Adrenal gland (tissue), 12 donors: ENCODE data around the gene TPT1. TPM values are rescaled to one million over a fixed set of nuclear protein-coding genes. Genes with fewer than 3 reads are reported as not detected.
"Not testable (repeated sequence)": the region's sequence is repeated elsewhere in the genome, so short reads cannot be mapped to it uniquely, and the experiment has no call there.

ENCODE experiments used
- DNase-seq, 7 donors: peaks; one replicate each; pipeline ENCODE4 v3.0.0-alpha.2; 2019 to 2020
- H3K27ac ChIP-seq, 5 donors: fragments of 200-600 bp; sonication (generic) in 4 of 5; 1 replicate in 3 of 5; 2 replicates in 2 of 5; pipeline versions ENCODE4 v1.5.1 to v1.8.0; 2016 to 2020; ENCODE audit warnings: mild to moderate bottlenecking in 1 of 5
- H3K27me3 ChIP-seq: fragments of 200-600 bp; 2 replicates; pipeline ENCODE4 v1.8.0; 2021
- H3K36me3 ChIP-seq, 2 donors: fragments of 200-600 bp; replicated peaks in 1 of 2; 1 replicate in 1 of 2; 2 replicates in 1 of 2; pipeline versions ENCODE4 v1.5.1 to v1.8.0; 2018 to 2022
- H3K4me1 ChIP-seq, 2 donors: fragments of 200-600 bp; replicated peaks in 1 of 2; 1 replicate in 1 of 2; 2 replicates in 1 of 2; pipeline versions ENCODE4 v1.5.1 to v1.8.0; 2018 to 2021
- H3K4me3 ChIP-seq, 4 donors: fragments of 200-600 bp; sonication (generic) in 3 of 4; one replicate each; pipeline ENCODE4 v1.5.1; 2016 to 2018
- H3K9me3 ChIP-seq, 3 donors: fragments of 200-600 bp; sonication (generic) in 1 of 3; replicated peaks in 1 of 3; 1 replicate in 2 of 3; 2 replicates in 1 of 3; pipeline versions ENCODE4 v1.5.1 to v1.8.0; 2016 to 2021
- CTCF ChIP-seq, 6 experiments: fragments of 450-650 bp in 4 of 6; fragments of 200-600 bp in 2 of 6; sonication (generic) in 1 of 6; IDR thresholded peaks; 1 replicate in 5 of 6; 2 replicates in 1 of 6; pipeline versions ENCODE4 v1.5.1 to v1.8.0; 2016 to 2021; ENCODE audit warnings: antibody characterized with exemption in 6 of 6, mild to moderate bottlenecking in 2 of 6, moderate library complexity in 1 of 6
- POLR2A ChIP-seq, 2 donors: fragments of 450-650 bp; IDR thresholded peaks; one replicate each; pipeline ENCODE4 v1.6.1; 2017; ENCODE audit warnings: antibody characterized with exemption in 2 of 2, mild to moderate bottlenecking in 2 of 2, moderate library complexity in 1 of 2
- WGBS, 4 donors: extraction: QIAGEN DNeasy Blood & Tissue Kit in 2 of 4; methylation state at CpG; one replicate each; pipeline versions ENCODE4 v1.1.5 to v1.1.7; 2013 to 2017; 5-methylcytosine and 5-hydroxymethylcytosine counted together
- intact Hi-C, 2 donors: fragments of 100-400 bp; cut with DNase I; formaldehyde crosslinking; loops; one replicate each; pipeline versions ENCODE4 v1.14.1 to v1.15.0; 2022 to 2023
- polyA plus RNA-seq, 3 donors: library from polyadenylated mRNA; stranded (reverse); fragments of 200-250 nt in 2 of 3; fragments of 350-450 nt in 1 of 3; fragmentation: Illumina TruSeq in 1 of 3; extraction: RNeasy Lipid Tissue Mini Kit (QIAGEN cat#74804) in 1 of 3; gene quantifications; one replicate each; pipeline ENCODE4 v1.2.3, GENCODE V29; 2013 to 2014
- total RNA-seq, 9 donors: library from RNA; depleted of rRNA in 4 of 9; stranded (reverse); fragments of >200 nt in 4 of 9; fragments of 120-200 nt in 1 of 9; fragmentation: NEBNext Ultra II Directional in 1 of 9; extraction: Animal tissue kit (Norgen Biotek cat#: 25700) in 1 of 9; gene quantifications; one replicate each; pipeline versions ENCODE4 v1.1.0 to v1.2.4, GENCODE V29; 2013 to 2023
- donor health status: healthy with polysubstance abuse.
- donor health status: Bipolar disorder and iron deficiency.
- donor health status: DM: yes; HTN: yes; CAD: no.
- donor health status: DM: no; HTN: no; CAD: no.
- donor health status: DM: no; HTN: no; CAD: no.
- donor health status: DM: yes; HTN: yes; CAD: no.

TPT1 gene
- total and polyA plus RNA-seq, 12 donors, result 1,778 to 8,150 (median 4,385) TPM

DNA sequence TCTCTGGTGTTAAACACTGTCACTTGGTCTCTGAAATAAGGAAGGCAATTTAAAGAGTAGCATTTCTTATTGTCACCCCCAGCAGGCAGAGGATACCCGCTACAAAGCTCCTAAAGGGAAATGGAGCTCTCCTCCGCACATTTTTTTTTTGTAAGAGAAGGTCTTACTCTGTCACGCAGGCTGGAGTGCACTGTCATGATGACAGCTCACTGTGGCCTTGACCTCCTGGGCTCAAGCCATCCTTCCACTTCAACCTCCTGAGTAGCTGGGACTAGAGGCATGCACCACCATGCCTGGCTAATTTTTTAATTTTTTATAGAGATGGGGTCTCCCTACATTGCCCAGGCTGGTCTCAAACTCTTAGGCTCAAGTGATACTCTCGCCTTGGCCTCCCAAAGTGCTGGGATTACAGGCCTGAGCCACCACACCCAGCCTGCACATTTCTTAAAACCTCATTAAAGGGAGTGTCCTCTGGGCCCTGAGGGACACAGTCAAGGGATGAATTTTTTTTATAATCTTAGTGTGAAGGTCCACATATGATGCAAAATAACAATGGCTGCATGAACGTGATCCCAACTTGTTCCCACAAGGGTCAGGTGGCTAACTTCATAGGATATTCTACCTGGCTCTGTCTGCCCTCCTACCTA is 45.0 kb upstream of the TPT1 start:
- DNase-seq, result peak in 6 of 7 donors; percentile 56 to 81 (median 70)
- Histone ChIP-seq H3K36me3 (peaks cover 0 to 3% of the 10 kb centered on the region in 2 donors), H3K4me1 (peaks cover 8% of the 10 kb centered on the region in 2 donors), H3K27ac (peak overlapping the region in 1 of 5 donors; percentile 46), H3K27me3 (no peaks in the 10 kb centered on the region), H3K4me3 (no peak overlapping the region), H3K9me3 (no peaks in the 10 kb centered on the region)
- intact Hi-C loops, result no loop called here
- TF ChIP-seq POLR2A (IDR thresholded peaks at IDR 0.05) (no peak), CTCF (IDR thresholded peaks at IDR 0.05) (no peak)
- 57 to 71% (median 64%) methylated on average over 4 to 5 of the region's 5 CpGs for WGBS, 4 donors

DNA sequence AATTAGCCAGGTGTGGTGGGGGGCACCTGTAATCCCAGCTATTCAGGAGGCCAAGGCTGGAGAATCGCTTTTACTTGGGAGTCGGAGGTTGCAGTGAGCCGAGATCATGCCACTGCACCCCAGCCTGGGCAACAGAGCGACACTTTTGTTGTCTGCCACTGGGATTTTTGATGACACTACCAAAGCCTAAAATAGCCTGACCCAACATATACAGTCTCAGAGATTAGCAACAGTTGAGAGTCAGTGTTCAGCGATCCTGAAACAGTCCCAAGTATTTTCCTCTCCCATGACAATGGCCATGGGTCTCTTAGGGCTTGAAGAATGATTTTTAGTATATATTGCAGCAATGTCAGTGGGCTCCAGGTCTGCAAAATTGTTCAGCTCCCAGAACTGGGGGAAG is 44.3 kb upstream of the TPT1 start:
- Histone ChIP-seq H3K9me3 (no peaks in the 10 kb centered on the region), H3K36me3 (peaks cover 0 to 3% of the 10 kb centered on the region in 2 donors), H3K4me3 (no peak overlapping the region), H3K4me1 (peaks cover 8% of the 10 kb centered on the region in 2 donors), H3K27ac (peak overlapping the region in 1 of 5 donors; percentile 18), H3K27me3 (no peaks in the 10 kb centered on the region)
- WGBS, 4 donors, result 93 to 98% (median 95%) methylated on average over 5 of the region's 5 CpGs
- no peak for TF ChIP-seq POLR2A (IDR thresholded peaks at IDR 0.05)
- no peak for TF ChIP-seq CTCF (IDR thresholded peaks at IDR 0.05)
- no peak for DNase-seq
- intact Hi-C loops, result no loop called here

DNA sequence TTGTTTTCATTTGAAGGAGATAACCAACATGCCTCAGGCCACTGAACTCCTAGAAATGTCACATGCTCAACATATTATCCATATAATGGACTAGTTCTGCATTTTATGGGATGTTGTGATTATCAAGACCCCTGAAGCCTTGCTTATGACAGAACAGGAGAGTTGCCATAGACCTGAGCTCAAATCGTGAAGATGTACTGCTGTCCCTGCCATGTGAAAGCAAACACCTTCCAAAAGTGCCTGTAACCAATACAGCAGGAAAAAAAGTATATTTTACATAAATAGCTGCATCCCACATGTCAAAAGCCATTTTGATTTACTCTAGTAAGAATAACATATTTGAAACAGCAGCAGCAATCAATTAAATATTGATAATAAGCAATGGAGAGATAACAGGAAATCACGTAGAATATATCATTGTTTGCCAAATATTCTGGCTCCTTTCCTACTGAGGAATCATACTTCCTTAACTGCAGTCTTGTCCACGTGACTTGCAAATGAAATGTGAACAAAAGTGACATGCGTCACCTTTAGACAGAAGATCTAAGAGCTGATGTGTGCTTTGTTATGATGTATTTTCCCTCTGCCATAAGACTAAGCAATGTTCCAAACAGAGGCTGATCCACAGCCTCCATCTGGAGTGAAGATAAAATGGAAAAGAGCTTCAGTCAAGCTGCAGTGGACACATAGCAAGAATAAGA is 43.6 kb upstream of the TPT1 start:
- DNase-seq, result no peak
- no peaks in the 10 kb centered on the region for H3K9me3 ChIP-seq
- 75 to 82% (median 78%) methylated on average over 4 of the region's 4 CpGs for WGBS, 4 donors
- intact Hi-C loops, result no loop called here
- no peaks in the 10 kb centered on the region for H3K27me3 ChIP-seq
- no peak overlapping the region for H3K27ac ChIP-seq
- H3K4me3 ChIP-seq, result no peak overlapping the region
- H3K4me1 ChIP-seq, result peaks cover 8% of the 10 kb centered on the region in 2 donors
- peaks cover 0 to 3% of the 10 kb centered on the region in 2 donors for H3K36me3 ChIP-seq
- TF ChIP-seq POLR2A (IDR thresholded peaks at IDR 0.05) (no peak), CTCF (IDR thresholded peaks at IDR 0.05) (no peak)

DNA sequence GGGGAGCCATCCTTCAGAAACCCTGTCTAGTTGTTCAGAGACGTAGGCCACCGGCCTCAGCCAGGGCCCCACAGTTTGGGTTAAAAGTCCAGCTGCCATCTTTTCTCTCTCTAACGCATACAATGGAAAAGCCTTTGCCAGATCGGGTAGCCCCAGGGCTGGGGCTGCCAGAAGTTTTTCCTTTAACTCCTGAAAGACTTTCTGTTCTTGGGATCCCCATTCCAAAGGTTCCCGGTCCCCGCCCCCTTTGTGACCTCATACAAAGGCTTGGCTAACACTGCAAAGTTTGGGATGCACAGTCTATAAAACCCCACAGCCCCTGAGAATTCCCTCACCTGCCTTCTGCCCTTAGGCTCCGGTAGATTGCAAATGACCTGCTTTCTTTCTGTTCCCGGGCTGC is 41.8 kb upstream of the TPT1 start:
- H3K27ac ChIP-seq, H3K27me3 ChIP-seq, H3K9me3 ChIP-seq, intact Hi-C loops, H3K4me1 ChIP-seq, H3K4me3 ChIP-seq, DNase-seq, H3K36me3 ChIP-seq: not testable (repeated sequence)
- 80 to 100% (median 90%) methylated on average over 2 to 8 of the region's 8 CpGs for WGBS, 4 donors
